Caco-2 (cell line): ENCODE results near the gene PDCD6IP. TPM values are rescaled to one million over a fixed set of nuclear protein-coding genes. Genes with fewer than 3 reads are reported as not detected.
"Not testable (repeated sequence)": the region's sequence is repeated elsewhere in the genome, so short reads cannot be mapped to it uniquely, and the experiment has no call there.

Source experiments
- BruUV-seq: library from RNA; stranded (reverse); fragments of 400-500 nt; replicated peaks from 2 replicates; lab custom pipeline; 2021; lab: Mats Ljungman, UMichigan
- CTCF ChIA-PET: fragments of 300-600 bp; sonication (Branson Sonifier 250); formaldehyde crosslinking; loops from one replicate; lab custom pipeline; 2022; ENCODE audit warnings: antibody characterized with exemption; lab: Charles Lee
- POLR2A ChIA-PET: fragments of 300-600 bp; sonication (Branson Sonifier 250); formaldehyde crosslinking; loops from one replicate; lab custom pipeline; 2022; ENCODE audit warnings: antibody characterized with exemption; lab: Charles Lee
- DNase-seq, 2 experiments: peaks; one replicate each; pipeline versions ENCODE4 v3.0.0 to v3.0.0-alpha.2; 2020 to 2022
- H3K27me3 ChIP-seq: replicated peaks from 2 replicates; pipeline ENCODE4 v1.6.0; 2011; ENCODE audit warnings: low read length; ENCODE audit not compliant: control insufficient read depth, insufficient read depth
- H3K36me3 ChIP-seq: 2 replicates; pipeline ENCODE4 v1.5.1; 2011; ENCODE audit warnings: low read length; ENCODE audit not compliant: control insufficient read depth, insufficient read depth
- H3K4me1 ChIP-seq: fragments of 250-450 bp; sonication (Bioruptor Pico); 2 replicates; pipeline ENCODE4 v1.5.1; 2020; ENCODE audit warnings: mild to moderate bottlenecking
- H3K4me3 ChIP-seq: 2 replicates; pipeline ENCODE4 v1.5.1; 2011; ENCODE audit warnings: low read depth, mild to moderate bottlenecking, control low read depth, low read length
- H3K9me3 ChIP-seq: fragments of 250-450 bp; sonication (Bioruptor Pico); 2 replicates; pipeline ENCODE4 v1.5.1; 2020; ENCODE audit warnings: mild to moderate bottlenecking, moderate library complexity
- H3K27ac Mint-ChIP-seq: one replicate; pipeline ENCODE4 v1.8.0; 2022; ENCODE audit warnings: mixed read lengths; ENCODE audit not compliant: unreplicated experiment
- H3K27me3 Mint-ChIP-seq: one replicate; pipeline ENCODE4 v1.8.0; 2022; ENCODE audit warnings: mixed read lengths; ENCODE audit not compliant: insufficient read depth, unreplicated experiment
- H3K36me3 Mint-ChIP-seq: one replicate; pipeline ENCODE4 v1.8.0; 2022; ENCODE audit warnings: mild to moderate bottlenecking, mixed read lengths; ENCODE audit not compliant: insufficient read depth, unreplicated experiment
- H3K4me1 Mint-ChIP-seq: one replicate; pipeline ENCODE4 v1.8.0; 2022; ENCODE audit warnings: low read depth, mixed read lengths; ENCODE audit not compliant: unreplicated experiment
- H3K4me3 Mint-ChIP-seq: one replicate; pipeline ENCODE4 v1.8.0; 2022; ENCODE audit warnings: mild to moderate bottlenecking, moderate library complexity, mixed read lengths; ENCODE audit not compliant: unreplicated experiment
- H3K9me3 Mint-ChIP-seq: one replicate; pipeline ENCODE4 v1.8.0; 2022; ENCODE audit warnings: mixed read lengths; ENCODE audit not compliant: unreplicated experiment
- intact Hi-C: fragments of 100-400 bp; cut with micrococcal nuclease; formaldehyde crosslinking; loops from one replicate; pipeline ENCODE4 v1.10.0; 2022; ENCODE audit not compliant: unreplicated experiment
- total RNA-seq: library from RNA; stranded (reverse); gene quantifications from 2 replicates; pipeline ENCODE4 v1.2.3, GENCODE V29; 2022
- TF ChIP-seq, protein P1 (sequence below), 2 experiments: fragments of 200-600 bp in 1 of 2; IDR thresholded peaks; 1 replicate in 1 of 2; 2 replicates in 1 of 2; pipeline versions ENCODE4 v1.5.1 to v1.8.0; 2011 to 2022; ENCODE audit warnings: antibody characterized with exemption in 1 of 2, control low read depth in 1 of 2, inconsistent platforms in 1 of 2, low read depth in 1 of 2, low read length in 1 of 2, mild to moderate bottlenecking in 1 of 2, moderate library complexity in 1 of 2; ENCODE audit not compliant: insufficient read depth in 1 of 2, severe bottlenecking in 1 of 2, unreplicated experiment in 1 of 2

Gene PDCD6IP
- total RNA-seq, 1 experiment from 2014 or later, result 185 TPM

DNA sequence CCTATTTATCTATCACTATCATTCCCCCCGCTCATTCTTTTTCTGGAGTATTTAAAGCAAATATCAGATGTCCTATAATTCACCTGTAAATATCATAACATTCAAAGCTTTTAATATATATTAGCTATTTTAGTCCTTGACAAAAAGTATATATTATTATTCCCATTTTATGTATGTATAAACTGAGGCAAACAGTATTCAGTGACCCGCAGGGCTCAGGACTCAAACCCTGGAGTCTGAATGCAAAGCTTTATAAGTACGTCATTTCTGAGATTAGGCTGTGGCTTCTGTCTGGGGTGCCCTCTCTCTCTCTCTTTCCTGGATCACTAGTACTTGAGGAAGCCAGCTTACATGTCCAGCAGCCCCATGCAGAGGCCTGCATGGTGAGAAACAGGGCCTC, 20.4 kb upstream of the PDCD6IP start:
- no peak for DNase-seq
- BruUV-seq, result no TSS peak
- H3K4me3 Mint-ChIP-seq, result no peak overlapping the region
- H3K9me3 Mint-ChIP-seq, result no peaks in the 10 kb centered on the region
- H3K36me3 ChIP-seq, result no peaks in the 10 kb centered on the region
- TF ChIP-seq, protein P1, sequence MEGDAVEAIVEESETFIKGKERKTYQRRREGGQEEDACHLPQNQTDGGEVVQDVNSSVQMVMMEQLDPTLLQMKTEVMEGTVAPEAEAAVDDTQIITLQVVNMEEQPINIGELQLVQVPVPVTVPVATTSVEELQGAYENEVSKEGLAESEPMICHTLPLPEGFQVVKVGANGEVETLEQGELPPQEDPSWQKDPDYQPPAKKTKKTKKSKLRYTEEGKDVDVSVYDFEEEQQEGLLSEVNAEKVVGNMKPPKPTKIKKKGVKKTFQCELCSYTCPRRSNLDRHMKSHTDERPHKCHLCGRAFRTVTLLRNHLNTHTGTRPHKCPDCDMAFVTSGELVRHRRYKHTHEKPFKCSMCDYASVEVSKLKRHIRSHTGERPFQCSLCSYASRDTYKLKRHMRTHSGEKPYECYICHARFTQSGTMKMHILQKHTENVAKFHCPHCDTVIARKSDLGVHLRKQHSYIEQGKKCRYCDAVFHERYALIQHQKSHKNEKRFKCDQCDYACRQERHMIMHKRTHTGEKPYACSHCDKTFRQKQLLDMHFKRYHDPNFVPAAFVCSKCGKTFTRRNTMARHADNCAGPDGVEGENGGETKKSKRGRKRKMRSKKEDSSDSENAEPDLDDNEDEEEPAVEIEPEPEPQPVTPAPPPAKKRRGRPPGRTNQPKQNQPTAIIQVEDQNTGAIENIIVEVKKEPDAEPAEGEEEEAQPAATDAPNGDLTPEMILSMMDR (IDR thresholded peaks at IDR 0.05; ENCODE audit: insufficient read depth in 1 of 2, low read depth in 1 of 2, low read length in 1 of 2, severe bottlenecking in 1 of 2, unreplicated experiment in 1 of 2), result no peak
- H3K27me3 ChIP-seq, result no peaks in the 10 kb centered on the region
- no peak overlapping the region for H3K27ac Mint-ChIP-seq
- intact Hi-C loops, result no loop called here
- CTCF ChIA-PET, result interaction anchor here (0.8 to 2.7 kb wide), 2 partner anchors 9 to 11 kb away, joined by 3 to 20 read pairs; no protein-coding TSS in a partner anchor
- POLR2A ChIA-PET, result no interaction called here
- no peaks in the 10 kb centered on the region for H3K9me3 ChIP-seq
- H3K4me1 Mint-ChIP-seq, result no peaks in the 10 kb centered on the region
- peaks cover 3% of the 10 kb centered on the region for H3K36me3 Mint-ChIP-seq
- no peak overlapping the region for H3K4me3 ChIP-seq
- no peaks in the 10 kb centered on the region for H3K4me1 ChIP-seq
- H3K27me3 Mint-ChIP-seq, result no peaks in the 10 kb centered on the region

GRCh38 chr3:33779751-33780150, 18.7 kb upstream of the PDCD6IP start:
- TF ChIP-seq, protein P1 (IDR thresholded peaks at IDR 0.05; ENCODE audit: insufficient read depth in 1 of 2, low read depth in 1 of 2, low read length in 1 of 2, severe bottlenecking in 1 of 2, unreplicated experiment in 1 of 2), result no peak
- DNase-seq, result no peak
- ChIA-PET POLR2A (no interaction called here), CTCF (no interaction called here)
- BruUV-seq, result no TSS peak
- no peaks in the 10 kb centered on the region for H3K9me3 Mint-ChIP-seq
- H3K27me3 ChIP-seq, result no peaks in the 10 kb centered on the region
- no peaks in the 10 kb centered on the region for H3K9me3 ChIP-seq
- H3K4me3 Mint-ChIP-seq, result no peak overlapping the region
- no peak overlapping the region for H3K27ac Mint-ChIP-seq
- no peak overlapping the region for H3K4me3 ChIP-seq
- intact Hi-C loops, result loop anchor here (10.0 kb wide), 2 partner anchors 235 to 385 kb away; no protein-coding TSS in a partner anchor
- H3K27me3 Mint-ChIP-seq, result no peaks in the 10 kb centered on the region
- H3K36me3 ChIP-seq, result no peaks in the 10 kb centered on the region
- no peaks in the 10 kb centered on the region for H3K4me1 ChIP-seq
- peaks cover 6% of the 10 kb centered on the region for H3K36me3 Mint-ChIP-seq
- no peaks in the 10 kb centered on the region for H3K4me1 Mint-ChIP-seq

GRCh38 chr3:33781413-33781812, 17.0 kb upstream of the PDCD6IP start:
- H3K27me3 Mint-ChIP-seq, H3K36me3 Mint-ChIP-seq, H3K9me3 ChIP-seq, POLR2A ChIA-PET, H3K4me3 Mint-ChIP-seq, H3K27ac Mint-ChIP-seq, H3K36me3 ChIP-seq, H3K4me3 ChIP-seq, H3K9me3 Mint-ChIP-seq, H3K27me3 ChIP-seq, BruUV-seq, CTCF ChIA-PET, H3K4me1 Mint-ChIP-seq, DNase-seq, H3K4me1 ChIP-seq: not testable (repeated sequence)
- intact Hi-C loops, result loop anchor here (10.0 kb wide), 2 partner anchors 237 to 387 kb away; no protein-coding TSS in a partner anchor
